Measurements from ENCODE around the gene TUBB.

The TUBB gene

GRCh38 chr6:30744054-30744805 is 24.1 kb downstream of the TUBB start, which contains the start of gene IER3 (continued):
- TF ChIP-seq, protein P1, sequence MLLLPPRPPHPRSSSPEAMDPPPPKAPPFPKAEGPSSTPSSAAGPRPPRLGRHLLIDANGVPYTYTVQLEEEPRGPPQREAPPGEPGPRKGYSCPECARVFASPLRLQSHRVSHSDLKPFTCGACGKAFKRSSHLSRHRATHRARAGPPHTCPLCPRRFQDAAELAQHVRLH (tag by site-specific recombination; IDR thresholded peaks at IDR 0.05): peak; percentile 41; the same call in 1 of the 2 replicates
- TF ChIP-seq ZNF677 (tag by site-specific recombination; IDR thresholded peaks at IDR 0.05) (no peak), ZXDB (tag by site-specific recombination; IDR thresholded peaks at IDR 0.05) (peak; percentile 76), GLI4 (tag by site-specific recombination; IDR thresholded peaks at IDR 0.05) (peak; percentile 25; the same call in 1 of the 2 replicates), SCRT1 (tag by site-specific recombination; IDR thresholded peaks at IDR 0.05; ENCODE audit: borderline replicate concordance) (no peak), ZNF76 (tag by site-specific recombination; IDR thresholded peaks at IDR 0.05; ENCODE audit: borderline replicate concordance, low read depth) (peak; percentile 37; the same call in 1 of the 2 replicates), FEZF1 (tag by site-specific recombination; IDR thresholded peaks at IDR 0.05) (0 out of 2 replicates have a peak, but pooled peaks have one; percentile 8), ZNF2 (tag by site-specific recombination; IDR thresholded peaks at IDR 0.05) (peak; percentile 95; the same call in 1 of the 2 replicates), ZNF146 (tag by site-specific recombination; IDR thresholded peaks at IDR 0.05) (no peak), BCL11B (tag by site-specific recombination; IDR thresholded peaks at IDR 0.05; ENCODE audit: low read depth) (peak; percentile 81), ZNF623 (tag by site-specific recombination; IDR thresholded peaks at IDR 0.05) (peak; percentile 15; the same call in 1 of the 2 replicates), ZNF169 (tag by site-specific recombination; IDR thresholded peaks at IDR 0.05) (no peak), INSM2 (tag by site-specific recombination; IDR thresholded peaks at IDR 0.05) (peak; percentile 88), PRDM1 (tag by site-specific recombination; IDR thresholded peaks at IDR 0.05) (no peak), ZNF560 (tag by site-specific recombination; IDR thresholded peaks at IDR 0.05; ENCODE audit: borderline replicate concordance) (no peak), ZNF426 (tag by site-specific recombination; IDR thresholded peaks at IDR 0.05) (no peak), ZNF660 (tag by site-specific recombination; IDR thresholded peaks at IDR 0.05) (peak; percentile 49), TSHZ1 (tag by site-specific recombination; IDR thresholded peaks at IDR 0.05; ENCODE audit: borderline replicate concordance) (no peak; the same call in 1 of the 2 replicates), ZNF211 (tag by site-specific recombination; IDR thresholded peaks at IDR 0.05; ENCODE audit: low read depth) (no peak)
- TF ChIP-seq, protein P2, sequence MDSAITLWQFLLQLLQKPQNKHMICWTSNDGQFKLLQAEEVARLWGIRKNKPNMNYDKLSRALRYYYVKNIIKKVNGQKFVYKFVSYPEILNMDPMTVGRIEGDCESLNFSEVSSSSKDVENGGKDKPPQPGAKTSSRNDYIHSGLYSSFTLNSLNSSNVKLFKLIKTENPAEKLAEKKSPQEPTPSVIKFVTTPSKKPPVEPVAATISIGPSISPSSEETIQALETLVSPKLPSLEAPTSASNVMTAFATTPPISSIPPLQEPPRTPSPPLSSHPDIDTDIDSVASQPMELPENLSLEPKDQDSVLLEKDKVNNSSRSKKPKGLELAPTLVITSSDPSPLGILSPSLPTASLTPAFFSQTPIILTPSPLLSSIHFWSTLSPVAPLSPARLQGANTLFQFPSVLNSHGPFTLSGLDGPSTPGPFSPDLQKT (IDR thresholded peaks at IDR 0.05; ENCODE audit: borderline replicate concordance, low read depth, low read length): no peak
- TF ChIP-seq, protein P3, sequence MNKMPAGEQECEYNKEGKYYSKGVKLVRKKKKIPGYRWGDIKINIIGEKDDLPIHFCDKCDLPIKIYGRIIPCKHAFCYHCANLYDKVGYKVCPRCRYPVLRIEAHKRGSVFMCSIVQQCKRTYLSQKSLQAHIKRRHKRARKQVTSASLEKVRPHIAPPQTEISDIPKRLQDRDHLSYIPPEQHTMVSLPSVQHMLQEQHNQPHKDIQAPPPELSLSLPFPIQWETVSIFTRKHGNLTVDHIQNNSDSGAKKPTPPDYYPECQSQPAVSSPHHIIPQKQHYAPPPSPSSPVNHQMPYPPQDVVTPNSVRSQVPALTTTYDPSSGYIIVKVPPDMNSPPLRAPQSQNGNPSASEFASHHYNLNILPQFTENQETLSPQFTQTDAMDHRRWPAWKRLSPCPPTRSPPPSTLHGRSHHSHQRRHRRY (tag by site-specific recombination; IDR thresholded peaks at IDR 0.05): no peak
- TF ChIP-seq, protein P4, sequence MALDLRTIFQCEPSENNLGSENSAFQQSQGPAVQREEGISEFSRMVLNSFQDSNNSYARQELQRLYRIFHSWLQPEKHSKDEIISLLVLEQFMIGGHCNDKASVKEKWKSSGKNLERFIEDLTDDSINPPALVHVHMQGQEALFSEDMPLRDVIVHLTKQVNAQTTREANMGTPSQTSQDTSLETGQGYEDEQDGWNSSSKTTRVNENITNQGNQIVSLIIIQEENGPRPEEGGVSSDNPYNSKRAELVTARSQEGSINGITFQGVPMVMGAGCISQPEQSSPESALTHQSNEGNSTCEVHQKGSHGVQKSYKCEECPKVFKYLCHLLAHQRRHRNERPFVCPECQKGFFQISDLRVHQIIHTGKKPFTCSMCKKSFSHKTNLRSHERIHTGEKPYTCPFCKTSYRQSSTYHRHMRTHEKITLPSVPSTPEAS (tag by site-specific recombination; IDR thresholded peaks at IDR 0.05): no peak
- TF ChIP-seq, protein P5, sequence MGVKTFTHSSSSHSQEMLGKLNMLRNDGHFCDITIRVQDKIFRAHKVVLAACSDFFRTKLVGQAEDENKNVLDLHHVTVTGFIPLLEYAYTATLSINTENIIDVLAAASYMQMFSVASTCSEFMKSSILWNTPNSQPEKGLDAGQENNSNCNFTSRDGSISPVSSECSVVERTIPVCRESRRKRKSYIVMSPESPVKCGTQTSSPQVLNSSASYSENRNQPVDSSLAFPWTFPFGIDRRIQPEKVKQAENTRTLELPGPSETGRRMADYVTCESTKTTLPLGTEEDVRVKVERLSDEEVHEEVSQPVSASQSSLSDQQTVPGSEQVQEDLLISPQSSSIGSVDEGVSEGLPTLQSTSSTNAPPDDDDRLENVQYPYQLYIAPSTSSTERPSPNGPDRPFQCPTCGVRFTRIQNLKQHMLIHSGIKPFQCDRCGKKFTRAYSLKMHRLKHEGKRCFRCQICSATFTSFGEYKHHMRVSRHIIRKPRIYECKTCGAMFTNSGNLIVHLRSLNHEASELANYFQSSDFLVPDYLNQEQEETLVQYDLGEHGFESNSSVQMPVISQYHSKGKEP (tag by site-specific recombination; IDR thresholded peaks at IDR 0.05): no peak
- TF ChIP-seq, protein P6, sequence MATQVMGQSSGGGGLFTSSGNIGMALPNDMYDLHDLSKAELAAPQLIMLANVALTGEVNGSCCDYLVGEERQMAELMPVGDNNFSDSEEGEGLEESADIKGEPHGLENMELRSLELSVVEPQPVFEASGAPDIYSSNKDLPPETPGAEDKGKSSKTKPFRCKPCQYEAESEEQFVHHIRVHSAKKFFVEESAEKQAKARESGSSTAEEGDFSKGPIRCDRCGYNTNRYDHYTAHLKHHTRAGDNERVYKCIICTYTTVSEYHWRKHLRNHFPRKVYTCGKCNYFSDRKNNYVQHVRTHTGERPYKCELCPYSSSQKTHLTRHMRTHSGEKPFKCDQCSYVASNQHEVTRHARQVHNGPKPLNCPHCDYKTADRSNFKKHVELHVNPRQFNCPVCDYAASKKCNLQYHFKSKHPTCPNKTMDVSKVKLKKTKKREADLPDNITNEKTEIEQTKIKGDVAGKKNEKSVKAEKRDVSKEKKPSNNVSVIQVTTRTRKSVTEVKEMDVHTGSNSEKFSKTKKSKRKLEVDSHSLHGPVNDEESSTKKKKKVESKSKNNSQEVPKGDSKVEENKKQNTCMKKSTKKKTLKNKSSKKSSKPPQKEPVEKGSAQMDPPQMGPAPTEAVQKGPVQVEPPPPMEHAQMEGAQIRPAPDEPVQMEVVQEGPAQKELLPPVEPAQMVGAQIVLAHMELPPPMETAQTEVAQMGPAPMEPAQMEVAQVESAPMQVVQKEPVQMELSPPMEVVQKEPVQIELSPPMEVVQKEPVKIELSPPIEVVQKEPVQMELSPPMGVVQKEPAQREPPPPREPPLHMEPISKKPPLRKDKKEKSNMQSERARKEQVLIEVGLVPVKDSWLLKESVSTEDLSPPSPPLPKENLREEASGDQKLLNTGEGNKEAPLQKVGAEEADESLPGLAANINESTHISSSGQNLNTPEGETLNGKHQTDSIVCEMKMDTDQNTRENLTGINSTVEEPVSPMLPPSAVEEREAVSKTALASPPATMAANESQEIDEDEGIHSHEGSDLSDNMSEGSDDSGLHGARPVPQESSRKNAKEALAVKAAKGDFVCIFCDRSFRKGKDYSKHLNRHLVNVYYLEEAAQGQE (tag by site-specific recombination; IDR thresholded peaks at IDR 0.05): no peak
